HG02759 (cell line): ENCODE results near the gene KLHL30.
A peak's percentile ranks its signal among the peaks of the same experiment; 100 is the strongest.

ENCODE experiments used
- ATAC-seq: cut with Tn5 transposase; IDR thresholded peaks from one replicate; pipeline ENCODE4 v1.9.1; 2021; ENCODE audit warnings: mild to moderate bottlenecking, moderate library complexity; ENCODE audit not compliant: unreplicated experiment

KLHL30 gene

DNA sequence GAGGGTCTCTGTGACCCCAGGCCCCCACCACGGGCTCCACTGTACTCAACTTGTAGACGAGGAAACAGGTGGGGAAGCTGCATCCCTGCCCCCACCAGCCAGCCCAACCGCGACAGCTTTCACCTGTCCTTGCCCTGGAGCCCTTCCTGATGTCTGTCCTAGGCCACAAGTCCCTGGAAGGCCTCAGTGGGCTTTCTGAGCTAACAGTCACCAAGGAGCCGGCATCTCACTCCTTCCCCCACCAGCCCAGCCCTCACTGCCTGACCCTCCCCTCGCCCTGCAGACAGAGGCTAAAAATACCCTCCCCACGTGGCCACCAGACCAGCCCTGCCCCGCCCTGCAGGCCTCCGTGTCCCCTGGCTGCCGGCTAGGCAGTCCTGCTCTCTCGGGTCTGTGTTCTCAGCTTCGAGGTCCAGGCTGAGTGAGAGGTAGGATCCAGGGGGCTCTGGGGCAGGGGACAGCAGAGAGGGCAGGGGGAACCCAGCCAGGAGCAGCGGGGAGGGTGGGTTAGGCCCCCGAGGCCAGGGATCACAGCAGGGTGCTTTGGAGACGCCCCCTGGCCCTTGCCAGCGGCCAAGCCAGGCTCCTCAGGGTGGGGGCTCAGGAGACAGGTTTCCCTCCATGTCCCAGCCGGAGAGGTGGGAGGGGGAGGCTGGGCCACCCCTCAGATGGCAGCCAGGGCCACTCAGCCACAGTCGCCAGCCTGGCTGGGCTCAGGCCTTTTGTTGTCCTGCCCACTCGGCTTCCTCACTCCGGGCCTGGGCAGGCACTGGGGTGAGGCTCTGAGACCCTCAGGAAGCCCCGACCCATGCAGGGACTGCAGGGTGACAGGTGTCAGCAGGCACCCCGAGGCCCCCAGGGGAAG, at the start of gene KLHL30:
Gene KLHL30, plus strand, starts transcription at position 338 of the 865 bp plus-strand sequence. CDS start 2,087 bp downstream, outside the sequence.
- no peak for ATAC-seq

GRCh38 chr2:238090887-238091286, 47.6 kb upstream of the KLHL30 start:
- no peak for ATAC-seq

GRCh38 chr2:238091436-238092060, 46.9 kb upstream of the KLHL30 start:
- no peak for ATAC-seq

DNA sequence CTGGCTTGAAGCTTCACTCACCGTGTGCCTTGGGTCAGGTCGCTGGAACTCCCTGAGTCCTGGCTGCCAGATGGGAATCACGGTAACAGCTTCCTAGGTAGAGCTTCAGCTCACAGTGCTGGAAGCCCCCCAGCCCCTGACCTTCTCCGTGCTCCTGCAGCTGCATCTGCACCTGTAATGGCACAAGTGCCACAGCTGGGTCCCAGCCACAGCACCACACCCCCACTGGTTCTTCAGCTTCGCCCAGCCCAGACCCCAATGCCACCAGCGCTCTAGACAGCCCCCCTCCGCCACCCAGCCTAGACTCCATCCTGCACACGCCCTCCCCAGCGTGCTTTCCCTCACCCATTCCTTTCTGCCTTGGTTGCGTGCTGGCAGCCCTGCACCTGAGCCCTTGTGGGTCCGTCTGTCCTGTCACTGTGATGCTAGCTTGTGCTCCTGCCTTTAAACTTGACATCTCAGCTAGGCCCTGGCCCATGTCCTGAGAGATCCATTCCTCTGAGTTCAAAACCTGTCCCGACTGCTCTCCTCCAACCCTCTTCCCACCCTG, 45.9 kb upstream of the KLHL30 start:
- no peak for ATAC-seq

- no peak for ATAC-seq
Observed at GRCh38 chr2:238093181-238094140, 45.0 kb upstream of the KLHL30 start.

GRCh38 chr2:238094438-238095022, 43.9 kb upstream of the KLHL30 start:
- ATAC-seq = no peak

GRCh38 chr2:238095143-238095542, 43.3 kb upstream of the KLHL30 start:
- no peak for ATAC-seq

DNA sequence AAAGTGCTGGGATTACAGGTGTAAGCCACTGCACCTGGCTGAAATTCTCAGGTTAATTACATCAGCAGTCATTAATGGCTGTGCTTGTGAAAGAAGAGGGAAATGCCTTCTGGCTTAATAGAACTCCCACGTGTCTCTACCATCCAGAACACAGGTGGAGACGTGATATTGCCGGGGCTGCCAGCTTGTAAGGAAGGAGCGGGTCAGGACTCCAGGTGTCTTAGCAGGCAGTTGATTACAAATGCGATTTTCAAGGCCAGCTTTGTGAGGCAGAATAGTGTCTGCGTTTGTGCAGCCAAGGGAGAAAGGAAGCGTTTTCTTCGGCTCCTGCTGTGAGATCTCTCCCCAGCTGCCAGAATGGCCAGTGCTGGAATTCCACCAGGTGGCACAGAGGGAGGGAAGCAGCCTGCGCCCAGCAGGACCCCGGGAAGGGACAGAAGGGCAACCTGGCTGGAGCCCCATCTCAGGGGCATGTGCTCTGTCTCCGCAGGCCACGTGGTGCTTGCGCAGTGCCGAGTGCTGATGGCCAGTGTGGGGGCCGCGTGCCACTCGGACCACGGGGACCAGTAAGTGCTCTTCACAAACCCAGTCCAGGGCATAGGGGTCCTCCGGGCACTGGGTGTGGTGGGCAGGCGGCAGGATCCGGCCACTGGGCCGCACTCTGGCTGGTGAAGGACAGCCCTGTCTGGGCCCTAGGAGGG, 42.0 kb upstream of the KLHL30 start:
- ATAC-seq = no peak

GRCh38 chr2:238097201-238097987, 41.1 kb upstream of the KLHL30 start:
- ATAC-seq = no peak

- ATAC-seq = peak; percentile 47
Observed at GRCh38 chr2:238097988-238098871, 40.2 kb upstream of the KLHL30 start.

GRCh38 chr2:238098901-238099713, 39.4 kb upstream of the KLHL30 start:
- ATAC-seq = peak; percentile 37

DNA sequence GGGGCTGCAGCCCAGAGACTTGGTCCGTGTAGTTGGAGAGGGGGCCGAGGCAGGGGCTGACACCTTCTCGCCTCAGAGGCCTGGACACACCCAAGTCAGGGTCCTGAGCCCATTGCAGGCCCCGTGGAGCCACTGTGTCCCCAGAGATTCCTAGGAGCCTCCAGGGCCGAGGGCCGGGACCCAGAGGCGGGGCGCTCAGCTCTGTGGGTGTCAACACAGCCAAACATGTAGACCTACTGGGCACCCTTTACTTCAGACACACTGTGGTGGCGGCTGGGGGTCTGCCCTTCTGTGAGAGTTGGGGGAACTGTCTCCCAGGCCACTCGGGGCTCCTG, 38.8 kb upstream of the KLHL30 start:
- no peak for ATAC-seq

DNA sequence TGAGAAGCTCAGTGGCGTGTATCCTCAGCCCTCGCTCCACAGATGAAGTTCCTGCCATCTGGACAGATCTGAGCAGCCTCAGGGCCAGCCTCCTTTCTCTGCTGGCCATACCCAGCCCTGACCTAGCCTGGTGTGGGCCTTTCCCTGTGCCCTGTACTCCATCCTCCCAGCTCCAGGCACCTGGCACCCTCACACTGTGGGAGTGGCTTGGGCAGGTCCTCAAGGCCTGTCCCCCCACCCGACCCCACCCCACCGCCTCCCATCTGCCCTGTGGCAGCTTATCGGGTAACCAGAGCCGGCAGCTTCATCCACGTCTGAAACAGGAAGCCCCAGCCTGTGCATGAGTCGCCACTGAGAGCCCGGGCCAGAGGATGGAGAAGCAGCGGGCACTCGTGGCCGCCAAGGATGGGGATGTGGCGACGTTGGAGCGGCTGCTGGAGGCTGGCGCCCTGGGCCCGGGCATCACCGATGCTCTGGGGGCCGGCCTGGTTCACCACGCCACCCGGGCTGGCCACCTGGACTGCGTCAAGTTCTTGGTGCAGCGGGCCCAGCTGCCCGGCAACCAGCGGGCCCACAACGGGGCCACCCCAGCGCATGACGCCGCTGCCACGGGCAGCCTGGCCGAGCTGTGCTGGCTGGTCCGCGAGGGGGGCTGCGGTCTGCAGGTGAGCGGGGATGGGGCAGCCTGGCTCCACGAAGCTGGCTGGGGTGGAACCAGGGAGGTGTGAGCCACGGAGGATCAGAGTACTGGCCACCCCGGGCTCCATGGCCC, 38.2 kb upstream of the KLHL30 start, which contains the start of gene ESPNL:
Gene ESPNL, plus strand, starts transcription at position 292 of the 772 bp plus-strand sequence. Its CDS starts 80 bp downstream, at position 372.
- ATAC-seq = no peak

- no peak for ATAC-seq
Observed at GRCh38 chr2:238100821-238101771, 37.4 kb upstream of the KLHL30 start.
